IMR-90 (cell line): ENCODE results near the gene RCCD1.

ENCODE experiments used
- CEBPB ChIP-seq: IDR thresholded peaks from 2 replicates; pipeline ENCODE4 v1.6.1; 2012; ENCODE audit warnings: low read depth, low read length, improper control_type of control experiment
- MXI1 ChIP-seq: IDR thresholded peaks from 2 replicates; pipeline ENCODE4 v1.6.1; 2012; ENCODE audit warnings: low read depth, mild to moderate bottlenecking, low read length, moderate library complexity, borderline replicate concordance
- POLR2A ChIP-seq: IDR thresholded peaks from 2 replicates; pipeline ENCODE4 v1.6.1; 2012; ENCODE audit warnings: mild to moderate bottlenecking, low read depth, low read length
- TF ChIP-seq, protein P1 (sequence below): conservative IDR thresholded peaks from 2 replicates; pipeline ENCODE4 v1.5.1; 2012; ENCODE audit warnings: mild to moderate bottlenecking, low read depth, low read length, improper control_type of control experiment

DNA sequence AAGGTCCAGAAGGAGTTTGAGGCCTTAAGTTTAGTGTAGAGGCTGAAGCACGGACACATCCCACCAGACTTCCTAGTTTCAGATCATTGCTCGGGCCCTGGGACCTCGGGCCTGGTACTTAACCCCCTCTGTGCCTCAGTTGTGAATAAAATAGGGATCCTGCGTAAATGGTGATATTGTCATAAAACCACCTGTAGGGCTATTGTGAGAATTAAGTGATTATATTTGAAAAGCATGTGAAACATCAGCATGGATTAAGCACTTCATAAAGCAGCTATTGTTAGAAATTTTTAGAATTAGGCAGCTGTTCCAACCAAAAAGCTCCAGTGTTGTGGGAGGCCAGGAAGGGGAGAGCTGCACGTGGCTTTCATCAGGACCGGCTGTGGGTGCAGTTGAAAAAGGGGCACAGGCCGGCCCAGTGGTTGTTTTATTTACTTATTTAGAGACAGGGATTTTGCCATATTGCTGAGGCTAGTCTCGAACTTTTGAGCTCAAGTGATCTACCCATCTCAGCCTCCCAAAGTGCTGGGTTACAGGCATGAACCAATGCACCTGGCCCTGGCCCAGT is 4.4 kb downstream of the RCCD1 start:
- TF ChIP-seq MXI1 (no peak), CEBPB (no peak), POLR2A (no peak)
- TF ChIP-seq, protein P1, sequence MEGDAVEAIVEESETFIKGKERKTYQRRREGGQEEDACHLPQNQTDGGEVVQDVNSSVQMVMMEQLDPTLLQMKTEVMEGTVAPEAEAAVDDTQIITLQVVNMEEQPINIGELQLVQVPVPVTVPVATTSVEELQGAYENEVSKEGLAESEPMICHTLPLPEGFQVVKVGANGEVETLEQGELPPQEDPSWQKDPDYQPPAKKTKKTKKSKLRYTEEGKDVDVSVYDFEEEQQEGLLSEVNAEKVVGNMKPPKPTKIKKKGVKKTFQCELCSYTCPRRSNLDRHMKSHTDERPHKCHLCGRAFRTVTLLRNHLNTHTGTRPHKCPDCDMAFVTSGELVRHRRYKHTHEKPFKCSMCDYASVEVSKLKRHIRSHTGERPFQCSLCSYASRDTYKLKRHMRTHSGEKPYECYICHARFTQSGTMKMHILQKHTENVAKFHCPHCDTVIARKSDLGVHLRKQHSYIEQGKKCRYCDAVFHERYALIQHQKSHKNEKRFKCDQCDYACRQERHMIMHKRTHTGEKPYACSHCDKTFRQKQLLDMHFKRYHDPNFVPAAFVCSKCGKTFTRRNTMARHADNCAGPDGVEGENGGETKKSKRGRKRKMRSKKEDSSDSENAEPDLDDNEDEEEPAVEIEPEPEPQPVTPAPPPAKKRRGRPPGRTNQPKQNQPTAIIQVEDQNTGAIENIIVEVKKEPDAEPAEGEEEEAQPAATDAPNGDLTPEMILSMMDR = no peak
